Kidney (tissue), 14 donors: ENCODE results near the gene XAGE1A. TPM values are rescaled to one million over a fixed set of nuclear protein-coding genes. Genes with fewer than 3 reads are reported as not detected.
"Not testable (repeated sequence)": the region's sequence is repeated elsewhere in the genome, so short reads cannot be mapped to it uniquely, and the experiment has no call there.

Experiments used
- DNase-seq, 5 donors: peaks; one replicate each; pipeline ENCODE4 v3.0.0-alpha.2; 2013 to 2020
- FAIRE-seq: peaks from 2 replicates; lab custom pipeline; 2012; peaks lifted over from hg19 to GRCh38; lab: Jason Lieb, UNC
- H3K27ac ChIP-seq, 2 donors: one replicate each; pipeline ENCODE4 v1.7.0; 2013; ENCODE audit warnings: low read depth in 2 of 2, low read length in 2 of 2, inconsistent platforms in 1 of 2
- H3K27me3 ChIP-seq: one replicate; pipeline ENCODE4 v1.7.1; 2013; ENCODE audit warnings: low read length, inconsistent platforms; ENCODE audit not compliant: control insufficient read depth, insufficient read depth
- H3K36me3 ChIP-seq, 3 donors: one replicate each; pipeline versions ENCODE4 v1.7.0 to v1.7.1; 2013; ENCODE audit warnings: low read length in 3 of 3, control low read depth in 1 of 3, inconsistent platforms in 1 of 3; ENCODE audit not compliant: insufficient read depth in 3 of 3, control insufficient read depth in 2 of 3
- H3K4me1 ChIP-seq, 3 donors: one replicate each; pipeline versions ENCODE4 v1.7.0 to v1.7.1; 2013; ENCODE audit warnings: low read length in 3 of 3, inconsistent platforms in 1 of 3, low read depth in 1 of 3; ENCODE audit not compliant: control insufficient read depth in 2 of 3, insufficient read depth in 2 of 3
- H3K4me3 ChIP-seq, 3 donors: one replicate each; pipeline versions ENCODE4 v1.7.0 to v1.8.1; 2013; ENCODE audit warnings: low read length in 3 of 3, control low read depth in 1 of 3, inconsistent platforms in 1 of 3
- H3K9ac ChIP-seq, 3 donors: one replicate each; pipeline versions ENCODE4 v1.7.0 to v1.7.1; 2013; ENCODE audit warnings: low read length in 3 of 3, control low read depth in 1 of 3, inconsistent platforms in 1 of 3
- H3K9me3 ChIP-seq, 3 donors: one replicate each; pipeline versions ENCODE4 v1.7.0 to v1.7.1; 2013; ENCODE audit warnings: low read length in 3 of 3, control low read depth in 1 of 3, inconsistent platforms in 1 of 3; ENCODE audit not compliant: control insufficient read depth in 2 of 3, insufficient read depth in 1 of 3
- CTCF ChIP-seq: IDR thresholded peaks from 3 replicates; pipeline ENCODE4 v1.5.1; 2012; ENCODE audit warnings: mild to moderate bottlenecking, moderate library complexity, borderline replicate concordance; ENCODE audit not compliant: insufficient read depth; ENCODE audit errors: extremely low read depth
- intact Hi-C: fragments of 100-400 bp; cut with DNase I; formaldehyde crosslinking; loops from one replicate; pipeline ENCODE4 v1.11.1; 2022
- polyA plus RNA-seq: library from polyadenylated mRNA; stranded (reverse); fragments of 350-450 nt; fragmentation: Illumina TruSeq; extraction: RNeasy Lipid Tissue Mini Kit (QIAGEN cat#74804); gene quantifications from one replicate; pipeline ENCODE4 v1.2.3, GENCODE V29; 2014; ENCODE audit warnings: low read depth, low replicate concordance; ENCODE audit not compliant: insufficient read depth
- total RNA-seq: library from RNA; stranded (reverse); fragmentation: NEBNext Ultra II Directional; extraction: Animal tissue kit (Norgen Biotek cat#: 25700); gene quantifications from one replicate; pipeline ENCODE4 v1.2.1, GENCODE V29; 2021
- donor health status: control.
- donor health status: control.
- donor health status: control.
- donor health status: control.
- donor health status: control.
- donor health status: DM: yes; HTN: yes; CAD: no.
- donor health status: Normal renal cell carcinoma (clear cell type).

The XAGE1A gene
- total and polyA plus RNA-seq, 2 donors from 2014 or later = not detected

DNA sequence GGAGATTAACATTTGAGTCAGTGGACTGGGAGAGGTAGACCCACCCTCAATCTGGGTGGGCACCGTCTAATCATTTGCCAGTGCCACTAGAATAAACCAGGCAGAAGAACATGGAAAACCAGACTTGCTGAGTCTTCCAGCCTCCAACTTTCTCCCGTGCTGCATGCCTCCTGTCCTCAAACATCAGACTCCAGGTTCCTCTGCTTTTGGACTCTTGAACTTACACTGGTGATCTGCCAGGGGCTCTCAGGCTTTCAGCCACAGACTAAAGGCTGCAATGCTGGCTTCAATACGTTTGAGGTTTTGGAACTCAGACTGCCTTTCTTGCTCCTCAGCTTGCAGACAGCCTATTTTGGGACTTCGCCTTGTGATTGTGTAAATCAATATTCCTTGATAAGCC lies 45.4 kb downstream of the XAGE1A start:
- H3K27me3 ChIP-seq, DNase-seq, H3K27ac ChIP-seq, H3K36me3 ChIP-seq, H3K9me3 ChIP-seq, H3K4me1 ChIP-seq, intact Hi-C loops, H3K4me3 ChIP-seq, FAIRE-seq, H3K9ac ChIP-seq: not testable (repeated sequence)

DNA sequence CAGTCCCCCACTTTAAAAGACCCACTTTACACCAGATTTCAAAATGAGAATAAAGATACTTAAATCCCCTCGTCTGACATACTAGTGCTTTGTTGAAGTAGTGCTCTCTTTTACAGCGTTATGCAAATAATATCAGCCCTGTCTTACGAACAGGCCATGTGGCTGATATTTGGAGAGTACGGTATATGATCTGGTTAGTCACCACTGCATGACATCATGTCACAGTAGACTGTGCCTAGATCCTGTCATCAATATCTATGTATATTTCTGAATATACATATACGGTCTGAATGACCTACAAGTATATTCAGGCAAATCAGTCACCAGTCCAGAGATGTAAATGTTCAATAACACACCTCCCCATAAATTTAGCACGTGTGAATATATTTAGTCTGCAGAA lies 46.7 kb downstream of the XAGE1A start:
- Histone ChIP-seq H3K9ac (no peak overlapping the region), H3K27me3 (no peaks in the 10 kb centered on the region), H3K4me3 (no peak overlapping the region), H3K27ac (no peak overlapping the region), H3K9me3 (no peaks in the 10 kb centered on the region), H3K4me1 (no peaks in the 10 kb centered on the region), H3K36me3 (no peaks in the 10 kb centered on the region)
- intact Hi-C loops = no loop called here
- no peak for FAIRE-seq
- no peak for TF ChIP-seq CTCF
- DNase-seq = no peak

- Histone ChIP-seq H3K4me1 (no peaks in the 10 kb centered on the region), H3K9ac (no peak overlapping the region), H3K36me3 (no peaks in the 10 kb centered on the region), H3K4me3 (no peak overlapping the region), H3K27ac (no peak overlapping the region), H3K9me3 (no peaks in the 10 kb centered on the region), H3K27me3 (no peaks in the 10 kb centered on the region)
- DNase-seq = no peak
- TF ChIP-seq CTCF = no peak
- FAIRE-seq = no peak
- intact Hi-C loops = no loop called here
These were observed 48.7 kb downstream of the XAGE1A start for GRCh38 chrX:52544147-52544840.

DNA sequence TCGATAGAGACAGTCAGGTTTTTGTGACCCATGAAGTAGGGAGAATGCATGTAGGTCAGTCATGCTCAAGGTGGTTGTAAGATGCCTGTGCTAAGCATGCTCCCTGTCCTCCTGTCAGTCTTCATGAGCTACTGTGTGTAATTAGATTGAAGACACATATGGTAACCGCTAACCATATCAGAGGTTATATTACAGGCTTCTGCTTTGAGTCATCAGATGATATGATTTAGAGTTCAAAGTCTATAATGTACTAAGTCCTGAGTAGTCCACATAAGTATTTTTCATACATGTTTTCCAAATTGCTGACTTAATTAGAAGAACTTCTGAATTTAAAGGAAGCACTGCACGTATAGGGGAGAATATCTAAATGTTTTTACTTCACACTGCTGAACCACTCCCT lies 53.2 kb downstream of the XAGE1A start:
- H3K9me3 ChIP-seq, FAIRE-seq, H3K4me1 ChIP-seq, H3K27ac ChIP-seq, intact Hi-C loops, H3K4me3 ChIP-seq, H3K9ac ChIP-seq, H3K27me3 ChIP-seq, DNase-seq, H3K36me3 ChIP-seq: not testable (repeated sequence)

Other genes starting within 250 kb of the XAGE1A start
- gene XAGE2, start 126.8 kb upstream of the XAGE1A start, total RNA-seq = not detected
- not detected for gene XAGE2, start 126.8 kb upstream of the XAGE1A start, polyA plus RNA-seq
- not detected for gene XAGE1B, start 21.3 kb downstream of the XAGE1A start, total RNA-seq
- not detected for gene XAGE1B, start 21.3 kb downstream of the XAGE1A start, polyA plus RNA-seq
- not detected for gene SSX7, start 159.1 kb downstream of the XAGE1A start, total RNA-seq
- not detected for gene SSX7, start 159.1 kb downstream of the XAGE1A start, polyA plus RNA-seq
- not detected for gene SSX2, start 211.4 kb downstream of the XAGE1A start, total RNA-seq
- gene SSX2, start 211.4 kb downstream of the XAGE1A start, polyA plus RNA-seq = not detected